ENCODE results near the gene MEF2A. TPM values are rescaled to one million over a fixed set of nuclear protein-coding genes. Genes with fewer than 3 reads are reported as not detected.

Gene MEF2A
- total RNA-seq, 1 donor from 2014 or later = 61.9 TPM

- no peaks in the 10 kb centered on the region for H3K27me3 ChIP-seq
- Mint-ChIP-seq H3K27me3 (ENCODE audit: insufficient read depth, low read depth) (no peaks in the 10 kb centered on the region), H3K27ac (no peak overlapping the region), H3K9me3 (no peaks in the 10 kb centered on the region), H3K4me1 (peaks cover 4% of the 10 kb centered on the region), H3K4me3 (no peak overlapping the region), H3K36me3 (no peaks in the 10 kb centered on the region)
- no peaks in the 10 kb centered on the region for H3K4me1 ChIP-seq
- H3F3A ChIP-seq (ENCODE audit: low read depth) = no peaks in the 10 kb centered on the region
- H3K27ac ChIP-seq = no peak overlapping the region
- H4K20me1 ChIP-seq (ENCODE audit: low read depth) = no peaks in the 10 kb centered on the region
- no peak for DNase-seq (ENCODE audit: low spot score)
- no peak overlapping the region for H2AFZ ChIP-seq (replicated peaks)
- H3K9ac ChIP-seq = no peak overlapping the region
- TF ChIP-seq CTCF (IDR thresholded peaks at IDR 0.05) = no peak
- no peaks in the 10 kb centered on the region for H3K36me3 ChIP-seq
- H3K4me2 ChIP-seq = no peak overlapping the region
- no peaks in the 10 kb centered on the region for H3K9me3 ChIP-seq (ENCODE audit: low read depth)
- H3K4me3 ChIP-seq = no peak overlapping the region
- H3K79me2 ChIP-seq (ENCODE audit: low read depth) = no peaks in the 10 kb centered on the region
Measured at GRCh38 chr15:99537344-99537743, 28.4 kb upstream of the MEF2A start.

GRCh38 chr15:99538261-99538660, 27.5 kb upstream of the MEF2A start:
- H3K4me1 ChIP-seq = no peaks in the 10 kb centered on the region
- no peak overlapping the region for H3K27ac ChIP-seq
- Mint-ChIP-seq H3K36me3 (no peaks in the 10 kb centered on the region), H3K4me1 (peaks cover 4% of the 10 kb centered on the region), H3K4me3 (no peak overlapping the region), H3K27me3 (ENCODE audit: insufficient read depth, low read depth) (no peaks in the 10 kb centered on the region), H3K9me3 (no peaks in the 10 kb centered on the region), H3K27ac (no peak overlapping the region)
- H3K36me3 ChIP-seq = no peaks in the 10 kb centered on the region
- H2AFZ ChIP-seq (replicated peaks) = no peak overlapping the region
- H3K9ac ChIP-seq = no peak overlapping the region
- H3K4me2 ChIP-seq = no peak overlapping the region
- no peaks in the 10 kb centered on the region for H3K27me3 ChIP-seq
- no peaks in the 10 kb centered on the region for H4K20me1 ChIP-seq (ENCODE audit: low read depth)
- no peak for DNase-seq (ENCODE audit: low spot score)
- TF ChIP-seq EZH2phosphoT487 (IDR thresholded peaks at IDR 0.05) = no peak
- no peak for TF ChIP-seq EZH2 (IDR thresholded peaks at IDR 0.05)
- no peak for TF ChIP-seq CTCF (IDR thresholded peaks at IDR 0.05)
- H3K4me3 ChIP-seq = no peak overlapping the region
- no peaks in the 10 kb centered on the region for H3K9me3 ChIP-seq (ENCODE audit: low read depth)
- H3K79me2 ChIP-seq (ENCODE audit: low read depth) = no peaks in the 10 kb centered on the region
- no peaks in the 10 kb centered on the region for H3F3A ChIP-seq (ENCODE audit: low read depth)

- no peak overlapping the region for H3K27ac ChIP-seq
- Mint-ChIP-seq H3K4me3 (no peak overlapping the region), H3K27me3 (ENCODE audit: insufficient read depth, low read depth) (peaks cover 2% of the 10 kb centered on the region), H3K9me3 (no peaks in the 10 kb centered on the region), H3K4me1 (no peaks in the 10 kb centered on the region), H3K27ac (no peak overlapping the region), H3K36me3 (no peaks in the 10 kb centered on the region)
- no peaks in the 10 kb centered on the region for H3K36me3 ChIP-seq
- no peaks in the 10 kb centered on the region for H3K9me3 ChIP-seq (ENCODE audit: low read depth)
- no peaks in the 10 kb centered on the region for H4K20me1 ChIP-seq (ENCODE audit: low read depth)
- no peaks in the 10 kb centered on the region for H3K79me2 ChIP-seq (ENCODE audit: low read depth)
- DNase-seq (ENCODE audit: low spot score) = no peak
- no peaks in the 10 kb centered on the region for H3K4me1 ChIP-seq
- no peak overlapping the region for H3K4me2 ChIP-seq
- H3K9ac ChIP-seq = no peak overlapping the region
- no peak overlapping the region for H3K4me3 ChIP-seq
- H3K27me3 ChIP-seq = no peaks in the 10 kb centered on the region
- TF ChIP-seq EZH2 (IDR thresholded peaks at IDR 0.05) (no peak), EZH2phosphoT487 (IDR thresholded peaks at IDR 0.05) (no peak), CTCF (IDR thresholded peaks at IDR 0.05) (no peak)
- H3F3A ChIP-seq (ENCODE audit: low read depth) = no peaks in the 10 kb centered on the region
- H2AFZ ChIP-seq (replicated peaks) = no peak overlapping the region
Measured at GRCh38 chr15:99542828-99543227, 23.0 kb upstream of the MEF2A start.

- TF ChIP-seq EZH2phosphoT487 (IDR thresholded peaks at IDR 0.05) (no peak), EZH2 (IDR thresholded peaks at IDR 0.05) (no peak), CTCF (IDR thresholded peaks at IDR 0.05) (no peak)
- H3K79me2 ChIP-seq (ENCODE audit: low read depth) = no peaks in the 10 kb centered on the region
- Mint-ChIP-seq H3K9me3 (no peaks in the 10 kb centered on the region), H3K27me3 (ENCODE audit: insufficient read depth, low read depth) (peaks cover 5% of the 10 kb centered on the region), H3K4me3 (no peak overlapping the region), H3K36me3 (no peaks in the 10 kb centered on the region), H3K4me1 (no peaks in the 10 kb centered on the region), H3K27ac (no peak overlapping the region)
- no peaks in the 10 kb centered on the region for H4K20me1 ChIP-seq (ENCODE audit: low read depth)
- DNase-seq (ENCODE audit: low spot score) = no peak
- no peaks in the 10 kb centered on the region for H3F3A ChIP-seq (ENCODE audit: low read depth)
- H3K9ac ChIP-seq = no peak overlapping the region
- no peak overlapping the region for H3K4me3 ChIP-seq
- no peaks in the 10 kb centered on the region for H3K27me3 ChIP-seq
- no peaks in the 10 kb centered on the region for H3K4me1 ChIP-seq
- H3K9me3 ChIP-seq (ENCODE audit: low read depth) = no peaks in the 10 kb centered on the region
- H2AFZ ChIP-seq (replicated peaks) = no peak overlapping the region
- H3K4me2 ChIP-seq = no peak overlapping the region
- H3K36me3 ChIP-seq = no peaks in the 10 kb centered on the region
- H3K27ac ChIP-seq = no peak overlapping the region
Measured at GRCh38 chr15:99545605-99546004, 20.2 kb upstream of the MEF2A start.
